ENCODE measurements around the gene PKN3.

- no peak for TF ChIP-seq TAF1 (conservative IDR thresholded peaks at IDR 0.05)
- no peak for TF ChIP-seq CTCF (IDR thresholded peaks at IDR 0.05; ENCODE audit: low read depth, low read length, missing input control)
- TF ChIP-seq NR2F2 (IDR thresholded peaks at IDR 0.05): no peak
- no peak for TF ChIP-seq JUND (IDR thresholded peaks at IDR 0.05)
Observed at GRCh38 chr9:128724744-128725211, 22.5 kb downstream of the PKN3 start.

All from liver (tissue), 3 donors.